Measurements from ENCODE around the gene ARL5B. TPM values are rescaled to one million over a fixed set of nuclear protein-coding genes. Genes with fewer than 3 reads are reported as not detected.

ARL5B gene
- total and polyA plus RNA-seq, 12 donors = 2.0 to 10.9 (median 7.2) TPM

- Histone ChIP-seq H3K27me3 (no peaks in the 10 kb centered on the region), H3K4me3 (no peak overlapping the region), H3K36me3 (peaks cover 0 to 10% (median 0%) of the 10 kb centered on the region in 9 donors), H3K4me1 (peaks cover 0 to 9% (median 0%) of the 10 kb centered on the region in 9 donors), H3K9me3 (no peaks in the 10 kb centered on the region), H3K27ac (no peak overlapping the region)
- TF ChIP-seq, protein P1, sequence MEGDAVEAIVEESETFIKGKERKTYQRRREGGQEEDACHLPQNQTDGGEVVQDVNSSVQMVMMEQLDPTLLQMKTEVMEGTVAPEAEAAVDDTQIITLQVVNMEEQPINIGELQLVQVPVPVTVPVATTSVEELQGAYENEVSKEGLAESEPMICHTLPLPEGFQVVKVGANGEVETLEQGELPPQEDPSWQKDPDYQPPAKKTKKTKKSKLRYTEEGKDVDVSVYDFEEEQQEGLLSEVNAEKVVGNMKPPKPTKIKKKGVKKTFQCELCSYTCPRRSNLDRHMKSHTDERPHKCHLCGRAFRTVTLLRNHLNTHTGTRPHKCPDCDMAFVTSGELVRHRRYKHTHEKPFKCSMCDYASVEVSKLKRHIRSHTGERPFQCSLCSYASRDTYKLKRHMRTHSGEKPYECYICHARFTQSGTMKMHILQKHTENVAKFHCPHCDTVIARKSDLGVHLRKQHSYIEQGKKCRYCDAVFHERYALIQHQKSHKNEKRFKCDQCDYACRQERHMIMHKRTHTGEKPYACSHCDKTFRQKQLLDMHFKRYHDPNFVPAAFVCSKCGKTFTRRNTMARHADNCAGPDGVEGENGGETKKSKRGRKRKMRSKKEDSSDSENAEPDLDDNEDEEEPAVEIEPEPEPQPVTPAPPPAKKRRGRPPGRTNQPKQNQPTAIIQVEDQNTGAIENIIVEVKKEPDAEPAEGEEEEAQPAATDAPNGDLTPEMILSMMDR (IDR thresholded peaks at IDR 0.05) = no peak
- WGBS, 2 donors = 58 to 82% methylated on average over 1 of the region's 1 CpG
- no peak for ATAC-seq
- DNase-seq = no peak
- intact Hi-C loops (cut with DNase I) = no loop called here
Observed at GRCh38 chr10:18683427-18683826, 24.2 kb downstream of the ARL5B start.

DNA sequence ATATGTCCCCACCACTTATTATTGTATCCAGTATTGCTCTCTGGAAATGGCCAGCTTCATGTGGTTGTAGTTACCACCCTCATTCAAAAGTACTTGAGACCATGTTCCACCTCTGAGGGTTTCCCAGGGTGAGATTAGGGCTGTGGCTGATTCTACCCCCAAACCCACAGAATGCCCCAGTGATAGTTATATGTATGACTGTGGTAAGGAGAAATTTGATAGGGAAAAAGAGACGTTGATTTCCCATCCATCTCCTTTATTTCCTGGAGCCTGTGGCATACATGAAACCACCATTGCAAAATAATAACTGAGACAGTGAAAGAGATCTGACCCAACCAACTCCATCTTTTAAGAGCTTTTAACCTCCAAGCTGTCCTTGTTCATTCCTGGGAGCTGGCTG, 25.2 kb downstream of the ARL5B start:
- ATAC-seq = no peak
- intact Hi-C loops (cut with DNase I) = no loop called here

GRCh38 chr10:18684953-18685352, 25.7 kb downstream of the ARL5B start:
- Histone ChIP-seq H3K4me1 (peaks cover 0 to 9% (median 0%) of the 10 kb centered on the region in 9 donors), H3K4me3 (no peak overlapping the region), H3K27me3 (no peaks in the 10 kb centered on the region), H3K9me3 (no peaks in the 10 kb centered on the region), H3K27ac (no peak overlapping the region), H3K36me3 (peaks cover 0 to 8% (median 0%) of the 10 kb centered on the region in 9 donors)
- DNase-seq (no peak), ATAC-seq (no peak)
- TF ChIP-seq, protein P1 (IDR thresholded peaks at IDR 0.05) = no peak
- WGBS, 2 donors = 62 to 73% methylated on average over 3 of the region's 3 CpGs
- intact Hi-C loops (cut with DNase I) = no loop called here

More for the DNA sequence above, 25.2 kb downstream of the ARL5B start:
- peaks cover 0 to 8% (median 0%) of the 10 kb centered on the region in 9 donors for H3K36me3 ChIP-seq
- H3K4me1 ChIP-seq = peaks cover 0 to 9% (median 0%) of the 10 kb centered on the region in 9 donors
- H3K27ac ChIP-seq = no peak overlapping the region
- WGBS, 2 donors = 60 to 78% methylated on average over 1 of the region's 1 CpG
- H3K9me3 ChIP-seq = no peaks in the 10 kb centered on the region
- no peak for DNase-seq
- no peak overlapping the region for H3K4me3 ChIP-seq
- no peaks in the 10 kb centered on the region for H3K27me3 ChIP-seq
- TF ChIP-seq, protein P1 (IDR thresholded peaks at IDR 0.05) = no peak

GRCh38 chr10:18685555-18685954, 26.3 kb downstream of the ARL5B start:
- TF ChIP-seq, protein P1 (IDR thresholded peaks at IDR 0.05) = no peak
- Histone ChIP-seq H3K4me3 (no peak overlapping the region), H3K36me3 (peaks cover 0 to 8% (median 0%) of the 10 kb centered on the region in 9 donors), H3K27ac (no peak overlapping the region), H3K27me3 (peaks cover 0 to 2% (median 0%) of the 10 kb centered on the region in 7 donors), H3K9me3 (no peaks in the 10 kb centered on the region), H3K4me1 (peaks cover 0 to 9% (median 0%) of the 10 kb centered on the region in 9 donors)
- WGBS, 2 donors = 78 to 87% methylated on average over 7 of the region's 7 CpGs
- intact Hi-C loops (cut with DNase I) = no loop called here
- no peak for ATAC-seq
- DNase-seq = no peak
